ENCODE measurements around the gene HIVEP3.

HIVEP3 gene

GRCh38 chr1:41648844-41649243 is 269.9 kb downstream of the HIVEP3 start:
- Mint-ChIP-seq H3K4me1 (peaks cover 21% of the 10 kb centered on the region), H3K9me3 (no peaks in the 10 kb centered on the region), H3K4me3 (no peak overlapping the region), H3K27ac (no peak overlapping the region), H3K27me3 (ENCODE audit: low read depth) (peaks cover 8% of the 10 kb centered on the region), H3K36me3 (ENCODE audit: low read depth) (no peaks in the 10 kb centered on the region)
- TF ChIP-seq CTCF (IDR thresholded peaks at IDR 0.05; ENCODE audit: unreplicated experiment in 3 of 3) = no peak

GRCh38 chr1:41648230-41648629 is 270.5 kb downstream of the HIVEP3 start:
- H3K27me3 Mint-ChIP-seq (ENCODE audit: low read depth) = peaks cover 8% of the 10 kb centered on the region
- H3K27ac Mint-ChIP-seq = no peak overlapping the region
- no peaks in the 10 kb centered on the region for H3K9me3 Mint-ChIP-seq
- peaks cover 21% of the 10 kb centered on the region for H3K4me1 Mint-ChIP-seq
- H3K36me3 Mint-ChIP-seq (ENCODE audit: low read depth) = no peaks in the 10 kb centered on the region
- H3K4me3 Mint-ChIP-seq = no peak overlapping the region
- TF ChIP-seq CTCF (IDR thresholded peaks at IDR 0.05; ENCODE audit: unreplicated experiment in 3 of 3) = no peak

GRCh38 chr1:41647221-41648135 is 271.2 kb downstream of the HIVEP3 start:
- H3K27me3 Mint-ChIP-seq (ENCODE audit: low read depth) = peaks cover 8% of the 10 kb centered on the region
- H3K4me1 Mint-ChIP-seq = peaks cover 21% of the 10 kb centered on the region
- no peaks in the 10 kb centered on the region for H3K9me3 Mint-ChIP-seq
- no peak overlapping the region for H3K4me3 Mint-ChIP-seq
- H3K27ac Mint-ChIP-seq = no peak overlapping the region
- no peak for TF ChIP-seq CTCF (IDR thresholded peaks at IDR 0.05; ENCODE audit: unreplicated experiment in 3 of 3)
- H3K36me3 Mint-ChIP-seq (ENCODE audit: low read depth) = no peaks in the 10 kb centered on the region

GRCh38 chr1:41646186-41646585 is 272.5 kb downstream of the HIVEP3 start:
- H3K4me1 Mint-ChIP-seq = peaks cover 21% of the 10 kb centered on the region
- no peaks in the 10 kb centered on the region for H3K9me3 Mint-ChIP-seq

GRCh38 chr1:41645062-41645461 is 273.7 kb downstream of the HIVEP3 start:
- H3K27ac Mint-ChIP-seq = no peak overlapping the region
- peaks cover 4% of the 10 kb centered on the region for H3K27me3 Mint-ChIP-seq (ENCODE audit: low read depth)
- H3K4me3 Mint-ChIP-seq = no peak overlapping the region
- no peak for TF ChIP-seq CTCF (IDR thresholded peaks at IDR 0.05; ENCODE audit: unreplicated experiment in 3 of 3)
- H3K36me3 Mint-ChIP-seq (ENCODE audit: low read depth) = no peaks in the 10 kb centered on the region
- peaks cover 16% of the 10 kb centered on the region for H3K4me1 Mint-ChIP-seq
- no peaks in the 10 kb centered on the region for H3K9me3 Mint-ChIP-seq

More at GRCh38 chr1:41646186-41646585, 272.5 kb downstream of the HIVEP3 start:
- Mint-ChIP-seq H3K36me3 (ENCODE audit: low read depth) (no peaks in the 10 kb centered on the region), H3K27me3 (ENCODE audit: low read depth) (peaks cover 4% of the 10 kb centered on the region), H3K27ac (no peak overlapping the region), H3K4me3 (no peak overlapping the region)
- TF ChIP-seq CTCF (IDR thresholded peaks at IDR 0.05; ENCODE audit: unreplicated experiment in 3 of 3) = no peak

Data from nephron (organoid).